Mucosa of rectum (tissue), 2 donors: Measurements from ENCODE around the gene FAM222A.

Source experiments
- H3K27ac ChIP-seq, 2 donors: one replicate each; pipeline ENCODE4 v1.7.0; 2013; ENCODE audit warnings: inconsistent platforms in 2 of 2, low read depth in 2 of 2, low read length in 2 of 2
- H3K27me3 ChIP-seq, 2 donors: one replicate each; pipeline ENCODE4 v1.7.0; 2013; ENCODE audit warnings: low read length in 2 of 2; ENCODE audit not compliant: control insufficient read depth in 2 of 2, insufficient read depth in 2 of 2
- H3K36me3 ChIP-seq, 2 donors: one replicate each; pipeline ENCODE4 v1.7.0; 2013; ENCODE audit warnings: low read length in 2 of 2; ENCODE audit not compliant: control insufficient read depth in 2 of 2, insufficient read depth in 2 of 2
- H3K4me1 ChIP-seq, 2 donors: one replicate each; pipeline ENCODE4 v1.7.0; 2013; ENCODE audit warnings: low read length in 2 of 2, mild to moderate bottlenecking in 1 of 2; ENCODE audit not compliant: control insufficient read depth in 2 of 2, insufficient read depth in 2 of 2
- H3K4me3 ChIP-seq, 2 donors: one replicate each; pipeline ENCODE4 v1.7.0; 2013; ENCODE audit warnings: low read length in 2 of 2
- H3K9ac ChIP-seq, 2 donors: one replicate each; pipeline ENCODE4 v1.7.0; 2013; ENCODE audit warnings: low read length in 2 of 2, low read depth in 1 of 2, mild to moderate bottlenecking in 1 of 2
- H3K9me3 ChIP-seq, 2 donors: one replicate each; pipeline ENCODE4 v1.7.0; 2013; ENCODE audit warnings: low read length in 2 of 2; ENCODE audit not compliant: control insufficient read depth in 2 of 2
- donor health status: healthy.
- donor health status: Normal muscosa, but diverticular disease.

Gene FAM222A

GRCh38 chr12:109717390-109718357 lies 4.0 kb downstream of the FAM222A start:
- Histone ChIP-seq H3K9me3 (no peaks in the 10 kb centered on the region), H3K27me3 (peaks cover 0 to 5% of the 10 kb centered on the region in 2 donors), H3K9ac (no peak overlapping the region), H3K4me3 (no peak overlapping the region), H3K36me3 (no peaks in the 10 kb centered on the region), H3K4me1 (peaks cover 7 to 9% of the 10 kb centered on the region in 2 donors), H3K27ac (no peak overlapping the region)

- no peak overlapping the region for H3K27ac ChIP-seq
- H3K4me3 ChIP-seq, result no peak overlapping the region
- H3K4me1 ChIP-seq, result peaks cover 4 to 12% of the 10 kb centered on the region in 2 donors
- H3K9ac ChIP-seq, result no peak overlapping the region
- H3K36me3 ChIP-seq, result no peaks in the 10 kb centered on the region
- H3K27me3 ChIP-seq, result peaks cover 0 to 5% of the 10 kb centered on the region in 2 donors
- H3K9me3 ChIP-seq, result no peaks in the 10 kb centered on the region
Observed at GRCh38 chr12:109718390-109718789, 4.8 kb downstream of the FAM222A start.

GRCh38 chr12:109719123-109720022 lies 5.7 kb downstream of the FAM222A start:
- H3K9me3 ChIP-seq, result no peaks in the 10 kb centered on the region
- no peak overlapping the region for H3K9ac ChIP-seq
- peaks cover 0 to 5% of the 10 kb centered on the region in 2 donors for H3K27me3 ChIP-seq
- no peak overlapping the region for H3K27ac ChIP-seq
- no peak overlapping the region for H3K4me3 ChIP-seq
- peaks cover 4 to 12% of the 10 kb centered on the region in 2 donors for H3K4me1 ChIP-seq
- H3K36me3 ChIP-seq, result no peaks in the 10 kb centered on the region

- Histone ChIP-seq H3K36me3 (no peaks in the 10 kb centered on the region), H3K27me3 (peaks cover 0 to 5% of the 10 kb centered on the region in 2 donors), H3K4me3 (no peak overlapping the region), H3K27ac (no peak overlapping the region), H3K4me1 (peaks cover 0 to 4% of the 10 kb centered on the region in 2 donors), H3K9ac (no peak overlapping the region), H3K9me3 (no peaks in the 10 kb centered on the region)
Observed at GRCh38 chr12:109720152-109720856, 6.7 kb downstream of the FAM222A start.

GRCh38 chr12:109720857-109721189 lies 7.2 kb downstream of the FAM222A start:
- H3K4me3 ChIP-seq, result no peak overlapping the region
- no peaks in the 10 kb centered on the region for H3K9me3 ChIP-seq
- peaks cover 0 to 5% of the 10 kb centered on the region in 2 donors for H3K27me3 ChIP-seq
- H3K9ac ChIP-seq, result no peak overlapping the region
- no peaks in the 10 kb centered on the region for H3K36me3 ChIP-seq
- peaks cover 0 to 4% of the 10 kb centered on the region in 2 donors for H3K4me1 ChIP-seq
- no peak overlapping the region for H3K27ac ChIP-seq

- Histone ChIP-seq H3K27me3 (peaks cover 0 to 5% of the 10 kb centered on the region in 2 donors), H3K36me3 (no peaks in the 10 kb centered on the region), H3K9ac (no peak overlapping the region), H3K9me3 (no peaks in the 10 kb centered on the region), H3K4me1 (peaks cover 0 to 4% of the 10 kb centered on the region in 2 donors), H3K27ac (no peak overlapping the region), H3K4me3 (no peak overlapping the region)
Observed at GRCh38 chr12:109721276-109721675, 7.7 kb downstream of the FAM222A start.

- Histone ChIP-seq H3K4me1 (peaks cover 0 to 4% of the 10 kb centered on the region in 2 donors), H3K27me3 (peaks cover 0 to 5% of the 10 kb centered on the region in 2 donors), H3K9ac (no peak overlapping the region), H3K27ac (no peak overlapping the region), H3K4me3 (no peak overlapping the region), H3K9me3 (no peaks in the 10 kb centered on the region), H3K36me3 (no peaks in the 10 kb centered on the region)
Observed at GRCh38 chr12:109722022-109722720, 8.5 kb downstream of the FAM222A start.

- H3K27ac ChIP-seq, result no peak overlapping the region
- H3K4me1 ChIP-seq, result peaks cover 0 to 4% of the 10 kb centered on the region in 2 donors
- no peak overlapping the region for H3K9ac ChIP-seq
- H3K36me3 ChIP-seq, result no peaks in the 10 kb centered on the region
- no peak overlapping the region for H3K4me3 ChIP-seq
- H3K9me3 ChIP-seq, result no peaks in the 10 kb centered on the region
- peaks cover 0 to 3% of the 10 kb centered on the region in 2 donors for H3K27me3 ChIP-seq
Observed at GRCh38 chr12:109722721-109723094, 9.1 kb downstream of the FAM222A start.

GRCh38 chr12:109723311-109723881 lies 9.8 kb downstream of the FAM222A start:
- Histone ChIP-seq H3K4me1 (peaks cover 0 to 4% of the 10 kb centered on the region in 2 donors), H3K4me3 (no peak overlapping the region), H3K27me3 (no peaks in the 10 kb centered on the region), H3K9me3 (no peaks in the 10 kb centered on the region), H3K27ac (no peak overlapping the region), H3K36me3 (no peaks in the 10 kb centered on the region), H3K9ac (no peak overlapping the region)
